HG03575 (cell line): ENCODE results near the gene ZNF239.
"Not testable (repeated sequence)": the region's sequence is repeated elsewhere in the genome, so short reads cannot be mapped to it uniquely, and the experiment has no call there.

ENCODE experiments used
- ATAC-seq: cut with Tn5 transposase; IDR thresholded peaks from one replicate; pipeline ENCODE4 v1.9.1; 2021; ENCODE audit not compliant: unreplicated experiment, insufficient number of reproducible peaks, low FRiP score; ENCODE audit errors: extremely low read depth

The ZNF239 gene

GRCh38 chr10:43585981-43586729, 11.7 kb upstream of the ZNF239 start:
- no peak for ATAC-seq

- no peak for ATAC-seq
Observed at GRCh38 chr10:43585046-43585445, 10.6 kb upstream of the ZNF239 start.

- no peak for ATAC-seq
Observed at GRCh38 chr10:43584051-43584450, 9.6 kb upstream of the ZNF239 start.

- no peak for ATAC-seq
Observed at GRCh38 chr10:43576580-43576979, 2.2 kb upstream of the ZNF239 start.

GRCh38 chr10:43576062-43576461, 1.6 kb upstream of the ZNF239 start:
- no peak for ATAC-seq

GRCh38 chr10:43574906-43575305, 490 bp upstream of the ZNF239 start:
- no peak for ATAC-seq

- no peak for ATAC-seq
Observed at GRCh38 chr10:43573250-43574000, 991 bp downstream of the ZNF239 start.

GRCh38 chr10:43570971-43571370, 3.4 kb downstream of the ZNF239 start:
- ATAC-seq: no peak

- no peak for ATAC-seq
Observed at GRCh38 chr10:43569681-43570080, 4.7 kb downstream of the ZNF239 start.

GRCh38 chr10:43557214-43557613, 17.2 kb downstream of the ZNF239 start:
- ATAC-seq: no peak

GRCh38 chr10:43543746-43544145, 30.7 kb downstream of the ZNF239 start:
- ATAC-seq: not testable (repeated sequence)

GRCh38 chr10:43524434-43525247, 49.8 kb downstream of the ZNF239 start:
- ATAC-seq: no peak
